HG03442 (cell line): Measurements from ENCODE around the gene RNF150.
"Not testable (repeated sequence)": the region's sequence is repeated elsewhere in the genome, so short reads cannot be mapped to it uniquely, and the experiment has no call there.

Source experiments
- ATAC-seq: cut with Tn5 transposase; IDR thresholded peaks from one replicate; pipeline ENCODE4 v1.9.1; 2021; ENCODE audit warnings: mild to moderate bottlenecking, moderate library complexity; ENCODE audit not compliant: unreplicated experiment

Gene RNF150

DNA sequence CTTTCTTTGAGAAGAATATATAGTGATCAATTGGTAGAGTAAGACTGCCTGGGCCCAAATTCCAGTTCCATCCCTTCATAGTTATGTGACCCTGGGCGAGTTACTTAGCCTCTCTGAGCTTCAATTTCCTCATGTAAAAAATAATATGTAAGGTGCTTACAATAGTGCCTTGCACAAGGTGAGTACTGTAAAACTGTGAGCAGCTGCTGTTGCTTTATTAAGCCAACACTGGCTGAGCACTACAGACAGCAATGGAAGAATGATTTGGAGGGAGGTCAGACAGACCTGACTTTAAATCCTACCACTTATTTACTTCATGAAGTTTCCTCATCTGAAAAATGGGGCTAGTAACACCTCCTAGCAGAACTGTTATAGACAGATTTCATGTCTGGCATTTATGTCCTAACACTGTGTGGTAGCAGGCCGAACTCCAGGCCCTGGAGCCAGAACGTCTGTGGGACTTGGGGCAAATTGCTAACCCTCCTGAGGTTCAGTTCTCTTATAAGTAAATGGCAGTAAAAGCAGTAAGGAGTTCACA is 53.8 kb downstream of the RNF150 start:
- no peak for ATAC-seq

DNA sequence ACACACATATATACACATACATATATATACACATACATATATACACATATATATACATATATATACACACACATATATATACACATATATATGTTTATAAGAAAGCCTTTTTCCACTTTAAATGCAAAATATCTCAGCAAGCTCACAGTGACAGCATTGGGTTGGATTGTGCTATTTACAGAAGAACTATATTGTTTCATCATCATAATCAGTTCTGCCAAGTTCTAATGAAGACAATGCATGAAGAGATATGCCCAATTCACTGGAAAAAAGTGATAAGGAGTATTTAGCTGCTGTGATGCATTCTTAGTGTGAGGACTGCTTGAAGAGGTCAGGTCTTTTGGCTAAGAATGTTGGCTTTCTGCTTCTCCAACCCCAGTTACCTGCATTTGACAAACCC is 54.4 kb downstream of the RNF150 start:
- no peak for ATAC-seq

DNA sequence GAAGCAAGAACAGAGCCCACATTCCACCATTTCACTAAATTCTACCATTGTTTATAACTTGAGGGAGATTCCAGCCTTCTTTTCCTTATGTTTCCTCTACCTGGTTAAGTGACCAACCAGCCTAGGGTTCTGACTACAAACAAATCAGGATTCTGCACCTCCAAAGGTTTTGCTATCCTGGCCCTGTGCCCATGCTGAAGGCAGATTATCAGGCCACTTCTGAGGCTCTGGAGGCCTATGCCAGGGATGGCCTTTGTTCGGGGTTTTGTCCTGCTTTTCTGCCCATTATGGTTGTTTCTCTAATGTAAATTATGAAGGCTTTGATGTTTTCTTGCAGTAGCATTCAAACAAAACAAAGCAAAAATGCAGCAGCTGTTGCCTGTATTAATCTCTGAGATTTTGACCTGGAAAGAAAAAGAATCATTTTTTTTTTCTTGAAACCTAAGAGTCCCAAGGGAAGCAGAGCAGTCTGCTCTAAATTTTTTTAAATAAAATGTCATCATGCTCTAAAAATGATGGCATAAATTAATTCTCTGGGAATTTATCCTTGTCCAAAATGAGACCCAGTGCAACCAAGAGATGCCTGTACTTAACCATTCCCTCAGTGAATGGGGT is 55.6 kb downstream of the RNF150 start:
- no peak for ATAC-seq

DNA sequence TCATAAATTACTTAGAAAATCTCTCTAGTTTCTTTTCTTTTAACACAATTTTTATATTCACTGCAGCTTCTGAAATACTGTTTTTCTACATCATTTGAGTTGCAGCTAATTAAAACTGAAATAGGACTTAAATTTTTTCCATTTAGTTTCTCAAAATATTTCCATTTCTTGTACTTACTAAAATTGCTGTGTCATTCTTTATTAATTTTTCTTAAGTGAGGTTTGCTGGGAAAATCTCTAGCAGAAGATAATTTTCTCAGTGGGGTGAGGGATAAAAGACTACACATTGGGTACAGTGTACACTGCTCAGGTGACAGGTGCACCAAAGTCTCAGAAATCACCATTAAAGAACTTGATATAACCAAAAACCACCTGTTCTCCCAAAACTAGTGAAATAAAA is 57.7 kb downstream of the RNF150 start:
- no peak for ATAC-seq

DNA sequence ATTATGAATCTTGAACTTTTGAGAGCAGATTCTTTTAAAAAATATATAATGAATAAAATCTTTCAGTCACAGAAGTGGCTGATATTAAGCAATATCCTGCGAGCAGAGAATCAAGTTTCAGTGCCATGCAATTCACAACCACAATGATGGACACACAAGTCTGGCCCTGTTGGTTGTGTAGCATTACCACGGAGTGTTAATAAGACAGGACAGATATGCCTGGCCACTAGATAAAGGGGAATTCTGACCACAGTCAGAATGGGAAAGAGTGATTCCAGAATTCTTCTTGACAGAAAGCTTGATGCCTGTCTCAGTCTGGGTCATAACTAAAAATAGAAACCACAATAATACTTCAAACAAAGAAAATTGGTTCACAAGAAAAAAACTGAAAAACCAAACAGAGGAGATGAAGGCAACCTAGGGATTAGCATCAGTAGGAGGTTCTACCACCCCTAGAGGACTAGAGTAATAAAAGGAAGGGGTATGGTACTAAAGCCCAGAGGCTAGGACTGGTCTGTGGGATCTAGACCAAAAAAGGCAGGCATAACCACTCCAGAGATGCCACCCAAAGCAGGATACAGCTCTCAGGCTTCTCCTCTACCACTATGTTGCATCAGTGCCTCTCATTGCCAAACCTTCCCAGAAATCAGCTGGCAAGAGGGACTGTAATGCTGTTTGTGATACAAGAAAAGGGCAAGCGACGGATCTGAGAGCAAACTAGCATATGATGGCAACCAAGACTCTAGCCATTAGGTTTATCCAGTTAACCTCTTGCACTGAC is 59.0 kb downstream of the RNF150 start:
- ATAC-seq, result no peak

DNA sequence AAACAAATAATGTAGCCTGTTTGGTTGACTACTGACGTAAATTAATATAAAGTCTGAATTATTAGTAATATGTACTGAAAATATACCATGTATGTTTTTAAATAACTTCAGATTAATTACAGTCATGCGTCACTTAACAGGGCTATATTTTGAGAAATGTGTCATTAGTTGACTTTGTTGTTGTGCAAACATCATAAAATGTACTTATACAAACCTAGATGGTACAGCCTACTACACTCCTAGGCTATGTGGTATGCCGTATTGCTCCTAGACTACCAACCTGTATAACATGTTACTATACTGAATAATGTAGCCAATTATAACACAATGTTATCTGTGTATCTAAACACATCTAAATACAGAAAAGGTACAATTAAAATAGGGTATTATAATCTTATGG is 66.6 kb downstream of the RNF150 start:
- ATAC-seq, result no peak

DNA sequence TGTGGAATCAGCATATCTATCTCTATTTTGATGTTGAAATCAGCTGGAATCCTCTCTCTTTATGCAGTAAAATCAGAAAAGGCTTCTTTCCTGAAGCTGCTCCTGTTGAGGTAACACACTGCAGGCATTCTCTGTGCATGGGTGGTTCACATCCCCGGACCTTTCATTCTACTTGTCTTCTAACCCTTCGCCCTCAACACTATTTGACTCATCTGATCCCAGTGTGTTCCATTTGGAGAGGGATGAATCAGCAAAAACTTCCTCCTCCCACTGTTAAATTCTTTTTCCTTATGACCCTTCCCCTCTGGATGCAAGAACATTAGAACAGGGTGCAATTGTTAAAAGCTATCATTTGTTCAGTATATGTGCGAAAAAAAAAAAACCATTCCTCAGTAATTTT is 67.4 kb downstream of the RNF150 start:
- no peak for ATAC-seq

DNA sequence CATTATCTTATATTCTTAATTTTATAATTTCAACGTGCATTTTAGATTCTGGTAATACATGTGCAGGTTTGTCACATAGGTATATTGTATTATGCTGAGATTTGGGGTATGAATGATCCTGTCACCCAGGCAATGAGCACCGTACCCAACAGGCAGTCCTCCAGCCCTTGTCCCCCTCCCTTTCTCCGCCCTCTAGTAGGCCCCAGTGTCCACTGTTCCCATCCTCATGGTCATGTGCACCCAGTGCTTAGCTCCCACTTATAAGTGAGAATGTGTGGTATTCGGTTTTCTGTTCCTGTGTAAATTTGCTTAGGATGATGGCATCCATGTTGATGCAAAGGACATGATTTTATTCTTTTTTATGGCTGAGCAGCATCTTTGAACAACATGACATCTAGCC is 70.6 kb downstream of the RNF150 start:
- no peak for ATAC-seq

DNA sequence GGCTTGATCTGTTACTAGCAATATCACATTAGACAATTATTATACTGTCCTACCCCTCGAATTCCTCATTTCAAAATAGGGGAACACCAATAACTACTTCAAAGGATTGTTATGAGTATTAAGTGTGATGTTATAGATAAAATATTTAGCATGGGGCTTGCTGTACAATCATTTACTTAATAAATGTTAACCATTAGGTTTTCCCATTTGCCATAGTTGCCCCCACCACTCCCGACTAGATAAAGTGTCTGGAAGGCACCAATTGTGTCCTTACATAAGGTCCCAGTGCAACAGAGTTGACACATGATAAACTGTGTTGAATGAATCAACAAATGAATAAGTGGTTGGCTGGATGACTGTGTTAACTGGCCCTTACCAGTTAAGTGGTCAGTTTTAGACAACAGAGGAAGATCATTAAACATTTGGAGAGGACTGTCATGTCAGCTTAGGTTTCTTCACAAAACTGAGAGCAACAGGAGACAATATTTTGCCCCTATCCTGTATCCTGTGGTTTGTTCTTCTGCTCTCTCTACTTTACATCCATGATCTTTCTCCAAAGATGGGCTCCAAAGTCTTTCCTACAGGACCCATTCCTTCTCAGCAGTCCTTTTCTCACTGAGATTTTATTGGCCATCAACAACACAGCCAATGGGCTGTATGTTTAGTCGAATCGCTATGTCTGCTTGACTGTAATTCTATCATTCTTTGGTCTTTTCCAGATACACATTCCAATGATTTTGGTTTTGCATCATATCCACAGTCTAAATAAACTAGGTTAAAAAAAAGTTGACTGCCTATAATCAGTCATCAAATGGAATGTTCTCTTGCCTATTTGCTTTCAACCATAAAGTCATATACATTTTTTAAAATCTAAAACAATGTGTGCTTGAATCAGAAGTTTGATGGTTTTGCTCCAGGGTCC is 74.4 kb downstream of the RNF150 start:
- ATAC-seq, result no peak

DNA sequence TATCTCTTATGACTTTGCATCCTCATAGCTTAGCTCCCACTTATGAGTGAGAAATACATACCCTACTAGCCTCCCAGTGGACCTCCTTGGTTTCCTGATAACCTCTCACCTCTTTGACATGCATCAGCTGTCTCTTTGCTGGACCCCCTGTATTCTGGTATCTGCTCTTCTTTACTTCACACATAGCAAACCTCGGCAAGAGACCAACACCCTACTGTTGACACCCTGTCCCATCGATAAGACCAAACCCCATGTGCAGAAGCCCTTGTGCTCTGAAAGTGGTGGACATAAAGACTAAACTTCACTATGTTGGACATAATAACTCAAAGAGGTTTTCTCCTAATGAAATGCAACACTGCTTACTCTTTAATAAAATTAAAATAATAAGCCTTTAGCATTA is 75.7 kb downstream of the RNF150 start:
- no peak for ATAC-seq

DNA sequence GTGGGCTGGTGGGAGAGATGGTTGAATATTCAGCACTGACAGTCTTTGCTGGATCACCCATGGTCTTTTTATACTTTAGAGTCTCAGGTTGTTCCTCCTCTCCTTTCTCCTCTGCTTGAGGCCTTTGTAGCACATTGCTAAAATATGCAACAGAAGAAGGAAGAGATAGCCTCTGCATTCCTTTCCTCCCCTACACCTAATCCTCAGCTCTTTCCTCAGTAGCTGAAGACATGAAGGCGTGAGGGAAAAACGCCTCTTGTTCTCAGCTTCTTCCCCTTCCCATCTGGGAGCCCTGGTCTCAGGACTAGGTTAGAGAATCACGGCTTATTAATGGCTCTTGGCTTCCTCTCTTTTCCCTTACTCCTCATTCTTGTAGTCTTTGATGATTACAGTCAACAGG is 76.8 kb downstream of the RNF150 start:
- no peak for ATAC-seq

DNA sequence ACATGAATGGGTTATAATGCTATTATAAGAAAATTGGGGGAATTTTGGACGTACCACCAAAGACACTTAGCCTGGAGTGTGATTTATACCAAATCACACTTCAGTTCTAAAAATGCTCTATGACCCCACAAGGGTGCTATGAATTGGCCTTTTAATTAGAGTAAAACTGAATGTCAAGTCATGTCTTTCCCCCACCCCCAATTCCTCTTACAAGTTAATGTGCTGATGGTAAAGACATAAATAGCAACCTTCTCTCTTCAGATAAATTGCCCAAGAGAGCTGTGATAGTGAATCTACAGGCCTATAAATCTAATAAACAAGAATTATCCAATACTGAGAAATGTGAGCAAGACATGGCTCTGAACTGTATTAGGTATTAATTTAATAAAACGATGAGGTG is 78.8 kb downstream of the RNF150 start:
- ATAC-seq, result no peak

DNA sequence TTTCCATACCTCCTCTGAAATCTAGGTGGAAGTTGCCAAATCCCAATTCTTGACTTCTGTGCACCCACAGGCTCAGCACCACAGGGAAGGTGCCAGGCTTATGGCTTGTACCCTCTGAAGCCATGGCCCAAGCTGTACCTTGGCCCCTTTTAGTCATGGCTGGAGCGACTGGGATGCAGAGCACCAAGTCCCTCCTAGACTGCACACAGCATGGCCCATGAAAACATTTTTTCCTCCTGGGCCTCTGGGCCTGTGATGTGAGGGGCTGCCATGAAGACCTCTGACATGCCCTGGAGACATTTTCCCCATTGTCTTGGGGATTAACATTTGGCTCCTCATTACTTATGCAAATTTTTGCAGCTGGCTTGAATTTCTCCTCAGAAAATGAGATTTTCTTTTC is 82.3 kb downstream of the RNF150 start:
- not testable (repeated sequence) for ATAC-seq

DNA sequence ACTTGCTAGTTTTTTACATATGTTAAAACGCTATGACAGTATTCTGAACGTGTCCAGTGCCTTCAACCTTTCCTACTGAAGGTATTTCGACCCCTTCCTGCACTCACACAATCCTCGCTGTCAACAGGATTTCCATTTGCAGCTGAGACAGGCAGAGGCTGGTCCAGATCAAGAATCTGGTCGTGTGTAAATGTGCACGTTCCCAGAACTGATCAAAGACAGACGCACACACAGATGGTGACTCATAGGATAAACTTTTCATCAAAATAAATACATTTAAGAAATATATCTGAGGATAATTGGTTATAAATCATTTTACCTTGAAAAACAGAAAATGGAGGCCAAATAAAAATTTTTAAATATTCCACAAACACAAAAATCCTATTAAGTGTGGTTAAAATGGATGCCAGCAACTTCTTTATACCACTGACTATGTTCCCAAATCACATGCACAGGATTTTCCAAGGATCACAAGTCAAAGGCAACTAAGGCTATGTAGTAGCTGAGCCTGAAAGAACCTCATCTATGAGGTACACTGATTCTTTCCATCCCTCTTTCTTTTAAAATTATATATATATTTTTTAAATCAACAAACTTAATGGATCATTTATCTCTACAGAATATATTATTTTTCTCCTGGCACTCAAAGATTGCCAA is 85.9 kb downstream of the RNF150 start:
- no peak for ATAC-seq

DNA sequence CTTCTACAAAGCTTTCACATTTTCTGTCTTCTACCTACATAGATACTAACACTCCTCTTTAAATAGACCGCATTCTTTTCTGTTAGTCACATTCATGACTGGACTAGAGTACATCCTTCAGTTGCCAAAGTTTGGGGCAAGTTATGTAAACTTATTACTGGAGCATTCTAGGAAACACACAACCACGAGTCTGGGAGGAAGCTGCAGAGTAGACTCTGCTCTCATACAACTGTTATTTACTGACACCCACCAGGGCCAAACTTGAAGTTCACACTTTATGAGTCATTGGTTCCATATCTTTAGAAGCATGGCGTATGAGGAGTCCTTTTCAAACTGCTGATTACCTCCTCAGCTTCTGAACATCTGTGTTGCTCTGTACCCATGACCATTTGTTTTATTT is 87.0 kb downstream of the RNF150 start:
- ATAC-seq, result no peak

DNA sequence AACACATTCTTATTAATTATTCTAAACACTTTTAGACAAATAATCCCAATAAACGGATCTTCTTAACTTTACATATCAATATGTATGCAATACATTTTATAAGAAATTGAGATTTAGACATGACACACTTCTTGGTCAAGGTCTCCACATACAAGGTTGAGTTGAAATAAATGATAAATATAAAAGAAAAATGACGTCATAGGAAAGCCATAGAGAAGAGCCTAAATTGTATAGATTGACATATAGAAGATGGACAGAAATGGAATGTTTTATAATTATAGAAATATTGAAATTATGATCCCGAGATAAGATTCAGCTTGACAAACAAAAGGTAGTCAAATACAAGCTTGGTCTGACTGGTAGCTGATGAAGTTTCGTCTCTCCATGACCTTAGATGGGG is 87.4 kb downstream of the RNF150 start:
- no peak for ATAC-seq

DNA sequence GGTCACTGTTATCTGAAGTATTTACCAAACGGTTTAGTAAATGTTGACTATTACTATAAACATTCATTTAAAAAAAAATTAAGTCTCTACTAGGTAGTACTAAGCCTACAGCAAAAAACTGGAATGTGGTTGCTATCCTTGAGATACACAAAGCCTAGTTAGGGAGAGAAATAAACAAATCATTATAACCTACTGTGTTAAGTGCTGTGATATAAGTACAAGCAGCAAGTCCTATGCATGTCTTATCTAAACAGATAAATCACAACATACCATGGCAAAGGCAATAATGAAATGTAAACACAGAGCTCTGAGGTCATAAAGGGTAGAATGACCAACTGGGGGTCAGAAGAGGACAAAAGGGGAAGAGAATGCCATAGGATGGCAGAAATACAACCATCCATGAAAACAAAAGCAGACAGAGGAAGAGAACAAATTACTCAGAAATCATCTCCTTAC is 92.2 kb downstream of the RNF150 start:
- no peak for ATAC-seq

DNA sequence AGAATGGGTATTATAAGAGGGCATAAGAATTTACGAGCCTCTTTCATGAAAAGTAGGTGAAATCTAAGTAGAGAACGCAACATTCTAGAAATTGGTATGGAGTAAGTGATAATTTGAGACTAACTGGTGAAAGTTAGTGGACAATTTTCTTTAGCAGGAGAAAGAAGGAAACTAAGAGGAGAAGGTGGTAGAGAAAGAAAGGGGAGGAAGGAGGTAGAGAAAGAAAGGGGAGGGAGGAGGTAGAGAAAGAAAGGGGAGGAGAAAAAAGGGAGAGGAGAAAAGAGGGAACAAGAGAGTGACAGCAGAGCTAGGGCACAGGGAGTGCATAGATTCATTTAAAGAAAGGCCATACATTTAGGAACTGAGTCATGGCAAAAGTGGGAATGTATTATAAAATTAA is 94.1 kb downstream of the RNF150 start:
- no peak for ATAC-seq

DNA sequence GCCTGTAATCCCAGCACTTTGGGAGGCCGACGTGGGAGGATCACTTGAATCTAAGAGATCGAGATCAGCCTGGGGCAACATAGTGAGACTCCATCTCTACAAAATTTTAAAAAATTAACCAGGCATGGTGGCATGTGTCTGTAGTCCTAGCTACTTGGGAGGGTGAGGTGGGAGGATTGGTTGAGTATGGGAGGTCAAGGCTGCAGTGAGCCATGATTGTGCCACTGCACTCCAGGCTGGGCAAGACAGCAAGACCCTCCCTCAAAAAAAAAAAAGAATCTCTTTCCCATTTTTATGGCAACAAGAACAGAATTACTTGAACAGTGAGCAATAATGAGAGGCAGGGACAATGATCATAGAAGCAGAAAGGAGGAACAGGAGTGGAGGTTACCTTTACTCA is 94.8 kb downstream of the RNF150 start:
- no peak for ATAC-seq

DNA sequence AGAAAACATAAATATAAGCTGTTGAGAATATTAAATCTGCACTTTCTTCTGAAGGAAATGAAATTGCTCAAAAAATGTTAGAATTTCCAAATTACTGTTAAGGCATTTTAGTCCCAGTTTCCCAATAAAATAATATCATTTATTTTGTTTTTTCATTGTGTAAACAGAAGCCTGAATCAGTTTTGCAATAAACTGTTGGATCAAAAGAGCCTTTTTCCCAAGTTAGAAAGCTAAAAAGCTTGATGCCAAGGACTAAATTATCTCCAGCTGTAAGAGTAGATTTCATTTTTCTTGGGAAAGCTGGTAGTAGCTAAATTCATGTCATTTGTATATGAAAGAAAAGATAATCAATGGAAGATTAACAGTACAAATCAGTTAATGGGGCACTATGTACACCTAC is 95.8 kb downstream of the RNF150 start:
- no peak for ATAC-seq

DNA sequence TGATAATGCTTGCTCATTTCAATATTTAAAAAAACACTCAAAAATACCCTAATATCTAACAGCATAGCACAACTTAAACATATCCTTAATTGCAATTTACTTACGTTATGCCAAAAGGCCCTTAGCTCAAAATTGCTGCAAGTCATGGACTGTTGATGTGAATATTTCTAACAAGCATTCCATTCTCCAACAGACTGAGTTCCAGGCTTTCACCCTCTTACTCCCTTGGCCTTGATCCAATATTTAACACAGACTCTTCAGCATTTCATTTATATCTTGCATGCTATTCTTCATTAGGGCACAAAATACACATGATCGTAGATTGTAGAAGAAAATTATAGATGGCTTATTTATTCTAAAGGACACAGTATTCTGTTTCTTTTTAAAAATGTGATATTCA is 96.5 kb downstream of the RNF150 start:
- ATAC-seq, result no peak
